Cardiac fibroblast (primary cell): ENCODE data around the gene BTBD9.

Source experiments
- DNase-seq, 2 donors: peaks; one replicate each; pipeline versions ENCODE4 v3.0.0 to v3.0.0-alpha.2; 2010; ENCODE audit warnings: low read depth in 2 of 2
- H3K4me3 ChIP-seq, 2 donors: replicated peaks in 1 of 2; 1 replicate in 1 of 2; 2 replicates in 1 of 2; pipeline ENCODE4 v1.5.1; 2011; ENCODE audit warnings: low read depth in 2 of 2, low read length in 2 of 2, mild to moderate bottlenecking in 2 of 2, moderate library complexity in 1 of 2
- TF ChIP-seq, protein P1 (sequence below): IDR thresholded peaks from one replicate; pipeline ENCODE4 v1.5.1; 2011; ENCODE audit warnings: low read depth, mild to moderate bottlenecking, low read length, inconsistent platforms

Gene BTBD9

GRCh38 chr6:38151580-38152500 lies 487.9 kb downstream of the BTBD9 start:
- no peak for DNase-seq
- no peak overlapping the region for H3K4me3 ChIP-seq
- TF ChIP-seq, protein P1, sequence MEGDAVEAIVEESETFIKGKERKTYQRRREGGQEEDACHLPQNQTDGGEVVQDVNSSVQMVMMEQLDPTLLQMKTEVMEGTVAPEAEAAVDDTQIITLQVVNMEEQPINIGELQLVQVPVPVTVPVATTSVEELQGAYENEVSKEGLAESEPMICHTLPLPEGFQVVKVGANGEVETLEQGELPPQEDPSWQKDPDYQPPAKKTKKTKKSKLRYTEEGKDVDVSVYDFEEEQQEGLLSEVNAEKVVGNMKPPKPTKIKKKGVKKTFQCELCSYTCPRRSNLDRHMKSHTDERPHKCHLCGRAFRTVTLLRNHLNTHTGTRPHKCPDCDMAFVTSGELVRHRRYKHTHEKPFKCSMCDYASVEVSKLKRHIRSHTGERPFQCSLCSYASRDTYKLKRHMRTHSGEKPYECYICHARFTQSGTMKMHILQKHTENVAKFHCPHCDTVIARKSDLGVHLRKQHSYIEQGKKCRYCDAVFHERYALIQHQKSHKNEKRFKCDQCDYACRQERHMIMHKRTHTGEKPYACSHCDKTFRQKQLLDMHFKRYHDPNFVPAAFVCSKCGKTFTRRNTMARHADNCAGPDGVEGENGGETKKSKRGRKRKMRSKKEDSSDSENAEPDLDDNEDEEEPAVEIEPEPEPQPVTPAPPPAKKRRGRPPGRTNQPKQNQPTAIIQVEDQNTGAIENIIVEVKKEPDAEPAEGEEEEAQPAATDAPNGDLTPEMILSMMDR = no peak

- no peak overlapping the region for H3K4me3 ChIP-seq
- TF ChIP-seq, protein P1 = no peak
- DNase-seq = no peak
Measured at GRCh38 chr6:38150681-38151296, 488.9 kb downstream of the BTBD9 start.

DNA sequence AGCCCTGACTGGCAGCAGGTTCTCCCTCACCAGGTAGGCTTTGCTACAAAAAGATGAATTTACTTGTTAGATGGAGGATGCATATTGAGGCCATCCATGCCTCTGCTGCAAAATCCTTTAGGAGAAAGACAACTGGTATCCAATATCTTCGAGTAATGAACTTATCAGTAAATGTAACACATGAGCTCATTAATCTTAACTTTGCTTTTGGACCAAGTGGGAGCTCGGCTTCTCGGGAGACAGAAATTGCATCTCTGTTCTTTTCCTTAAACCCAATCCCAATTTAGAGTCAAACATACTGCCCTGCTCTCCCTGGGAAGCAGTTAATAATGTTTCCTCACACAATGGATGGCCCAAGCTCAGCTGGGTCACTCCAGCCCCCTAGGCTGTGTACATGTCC lies 489.7 kb downstream of the BTBD9 start:
- H3K4me3 ChIP-seq = no peak overlapping the region
- no peak for DNase-seq
- TF ChIP-seq, protein P1 = no peak

DNA sequence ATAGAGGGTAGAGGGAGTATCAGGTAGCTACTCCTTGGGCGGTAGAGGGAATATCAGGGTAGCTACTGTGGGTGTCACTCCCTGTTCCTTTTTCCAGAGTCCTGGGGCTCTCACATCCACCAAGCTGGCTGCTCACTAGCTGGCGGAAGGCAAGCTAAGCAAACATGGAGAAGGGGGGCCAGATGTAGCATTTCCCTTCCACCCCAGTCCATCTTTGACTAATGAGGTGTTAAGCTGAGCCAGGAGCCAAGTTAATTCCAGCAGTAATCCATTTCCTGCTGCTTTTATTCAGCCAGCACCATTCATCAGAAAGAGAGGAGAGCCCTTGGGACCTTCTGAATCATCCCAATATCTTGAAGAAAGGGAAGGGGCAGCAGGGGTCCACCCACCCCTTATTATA lies 490.2 kb downstream of the BTBD9 start:
- TF ChIP-seq, protein P1 = no peak
- H3K4me3 ChIP-seq = no peak overlapping the region
- no peak for DNase-seq

DNA sequence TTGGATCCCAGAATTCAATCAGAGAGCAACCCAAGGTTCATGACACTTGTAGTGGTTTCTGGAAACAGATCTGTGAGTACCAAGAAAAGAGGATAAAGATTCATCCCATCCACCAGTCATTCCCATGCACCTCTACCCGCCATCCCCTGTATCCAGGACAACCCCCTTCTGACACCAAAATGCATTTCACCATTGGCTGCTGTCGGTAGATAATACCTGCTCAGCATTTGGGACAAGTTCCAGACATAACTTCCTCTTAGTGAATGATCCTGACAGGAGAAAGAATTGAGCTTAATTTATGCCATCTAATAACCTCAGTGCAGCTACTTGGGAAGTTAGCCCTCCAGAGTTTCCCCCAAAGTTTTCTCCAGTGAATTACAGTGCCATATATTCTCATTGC lies 491.1 kb downstream of the BTBD9 start:
- TF ChIP-seq, protein P1 = no peak
- H3K4me3 ChIP-seq = no peak overlapping the region

GRCh38 chr6:38146734-38147027 lies 493.0 kb downstream of the BTBD9 start:
- TF ChIP-seq, protein P1 = no peak
- no peak overlapping the region for H3K4me3 ChIP-seq
- DNase-seq = no peak

More for the DNA sequence above, 491.1 kb downstream of the BTBD9 start:
- DNase-seq = no peak
